Esophagus muscularis mucosa (tissue), 4 donors: ENCODE measurements around the gene OR1L6. TPM values are rescaled to one million over a fixed set of nuclear protein-coding genes. Genes with fewer than 3 reads are reported as not detected.

Source experiments
- DNase-seq: peaks from one replicate; pipeline ENCODE4 v3.0.0-alpha.2; 2017; ENCODE audit errors: extremely low spot score
- H3K27ac ChIP-seq, 4 donors: fragments of 200-600 bp; sonication (generic); replicated peaks in 1 of 4; 1 replicate in 3 of 4; 2 replicates in 1 of 4; pipeline ENCODE4 v1.5.1; 2016 to 2019; ENCODE audit warnings: mild to moderate bottlenecking in 1 of 4
- H3K27me3 ChIP-seq, 4 donors: fragments of 200-600 bp; sonication (generic); one replicate each; pipeline versions ENCODE4 v1.5.1 to v1.6.0; 2016 to 2019
- H3K36me3 ChIP-seq, 4 donors: fragments of 200-600 bp; sonication (generic); one replicate each; pipeline ENCODE4 v1.5.1; 2016 to 2019
- H3K4me1 ChIP-seq, 4 donors: fragments of 200-600 bp; sonication (generic); one replicate each; pipeline ENCODE4 v1.5.1; 2016 to 2019
- H3K4me3 ChIP-seq, 4 donors: fragments of 200-600 bp; sonication (generic); 1 replicate in 2 of 4; 2 replicates in 2 of 4; pipeline ENCODE4 v1.5.1; 2016 to 2019; ENCODE audit warnings: mild to moderate bottlenecking in 4 of 4, moderate library complexity in 1 of 4
- H3K9me3 ChIP-seq, 4 donors: fragments of 200-600 bp; sonication (generic); 1 replicate in 3 of 4; 2 replicates in 1 of 4; pipeline ENCODE4 v1.5.1; 2016 to 2019
- CTCF ChIP-seq, 3 experiments: fragments of 200-600 bp in 2 of 3; fragments of 450-650 bp in 1 of 3; sonication (generic) in 2 of 3; IDR thresholded peaks; one replicate each; pipeline ENCODE4 v1.5.1; 2017 to 2019; ENCODE audit warnings: antibody characterized with exemption in 3 of 3, mild to moderate bottlenecking in 2 of 3, moderate library complexity in 1 of 3
- EP300 ChIP-seq: sonication (generic); formaldehyde crosslinking; IDR thresholded peaks from one replicate; pipeline ENCODE4 v1.6.1; 2017; ENCODE audit warnings: antibody characterized with exemption
- POLR2A ChIP-seq: fragments of 450-650 bp; IDR thresholded peaks from one replicate; pipeline ENCODE4 v1.6.1; 2017; ENCODE audit warnings: antibody characterized with exemption, moderate library complexity, mild to moderate bottlenecking, low read depth
- POLR2AphosphoS5 ChIP-seq, 2 donors: sonication (generic); formaldehyde crosslinking; IDR thresholded peaks; one replicate each; pipeline ENCODE4 v1.6.1; 2017; ENCODE audit warnings: antibody characterized with exemption in 2 of 2
- WGBS: methylation state at CpG from one replicate; pipeline ENCODE4 v1.1.5; 2018; 5-methylcytosine and 5-hydroxymethylcytosine counted together
- intact Hi-C: fragments of 100-400 bp; cut with DNase I; formaldehyde crosslinking; loops from one replicate; pipeline ENCODE4 v1.15.1; 2023
- total RNA-seq, 4 donors: library from RNA; depleted of rRNA; stranded (reverse); fragments of >200 nt; gene quantifications; one replicate each; pipeline versions ENCODE4 v1.1.0 to v1.2.1, GENCODE V29; 2016

Gene OR1L6
- total RNA-seq, 4 donors from 2014 or later = not detected

DNA sequence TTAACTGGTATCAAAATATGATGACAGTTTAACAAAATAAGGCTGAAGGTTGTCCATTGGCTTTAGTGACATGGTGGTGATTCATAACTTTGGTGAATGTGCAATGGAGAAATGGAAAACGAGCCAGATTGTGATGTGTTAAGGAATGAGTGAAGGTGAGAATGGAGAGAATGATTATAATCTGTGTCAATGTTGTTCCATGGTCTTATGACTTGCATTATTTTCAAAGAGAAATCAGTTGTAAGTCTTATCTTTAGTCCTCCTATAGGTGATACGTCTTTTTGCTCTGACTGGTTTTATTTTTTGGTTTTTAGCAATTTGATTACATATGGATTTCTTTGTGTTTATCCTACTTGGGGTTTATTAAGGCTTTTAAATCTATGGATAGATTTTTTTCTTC is 12.7 kb downstream of the OR1L6 start:
- Histone ChIP-seq H3K4me3 (no peak overlapping the region), H3K27ac (no peak overlapping the region), H3K9me3 (peaks cover 0 to 21% (median 8%) of the 10 kb centered on the region in 4 donors), H3K27me3 (no peaks in the 10 kb centered on the region), H3K4me1 (no peaks in the 10 kb centered on the region), H3K36me3 (no peaks in the 10 kb centered on the region)
- intact Hi-C loops = no loop called here
- no peak for DNase-seq
- WGBS = 29% methylated on average over 2 of the region's 2 CpGs
- TF ChIP-seq POLR2AphosphoS5 (IDR thresholded peaks at IDR 0.05) = no peak
- TF ChIP-seq CTCF (IDR thresholded peaks at IDR 0.05) = no peak
- no peak for TF ChIP-seq POLR2A
- no peak for TF ChIP-seq EP300

DNA sequence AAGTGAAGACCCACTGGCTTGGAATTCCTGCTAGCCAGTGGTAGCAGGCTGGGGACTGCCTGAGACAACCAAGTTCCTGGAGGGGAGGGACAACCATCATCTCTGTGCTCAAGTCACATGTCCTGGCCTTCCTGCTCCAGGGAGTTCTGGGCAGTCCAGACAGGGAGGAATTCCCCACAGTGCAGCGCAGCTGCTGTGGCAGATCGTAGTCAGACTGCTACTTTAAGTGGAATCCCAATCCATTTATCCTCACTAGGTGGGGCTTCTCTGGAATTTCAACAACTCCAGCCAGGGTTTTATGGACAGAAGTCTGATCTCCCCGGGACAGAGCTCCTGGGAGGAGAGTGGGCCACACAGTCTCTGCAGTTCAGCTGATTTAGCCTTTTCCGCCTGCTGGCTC is 25.7 kb downstream of the OR1L6 start:
- TF ChIP-seq POLR2A (no peak), POLR2AphosphoS5 (IDR thresholded peaks at IDR 0.05) (no peak), CTCF (IDR thresholded peaks at IDR 0.05) (no peak), EP300 (no peak)

GRCh38 chr9:122777052-122777451 is 34.9 kb downstream of the OR1L6 start:
- TF ChIP-seq POLR2AphosphoS5 (IDR thresholded peaks at IDR 0.05) (no peak), EP300 (no peak), POLR2A (no peak), CTCF (IDR thresholded peaks at IDR 0.05) (no peak)
- H3K4me3 ChIP-seq = no peak overlapping the region
- 84% methylated on average over 8 of the region's 8 CpGs for WGBS
- no peak overlapping the region for H3K27ac ChIP-seq
- H3K9me3 ChIP-seq = peaks cover 0 to 12% (median 0%) of the 10 kb centered on the region in 4 donors
- no peaks in the 10 kb centered on the region for H3K27me3 ChIP-seq
- no peaks in the 10 kb centered on the region for H3K36me3 ChIP-seq
- DNase-seq = no peak
- intact Hi-C loops = no loop called here
- no peaks in the 10 kb centered on the region for H3K4me1 ChIP-seq

More for the DNA sequence above, 25.7 kb downstream of the OR1L6 start:
- Histone ChIP-seq H3K36me3 (no peaks in the 10 kb centered on the region), H3K4me1 (no peaks in the 10 kb centered on the region), H3K4me3 (no peak overlapping the region), H3K27me3 (no peaks in the 10 kb centered on the region), H3K9me3 (peaks cover 0 to 45% (median 23%) of the 10 kb centered on the region in 4 donors), H3K27ac (no peak overlapping the region)
- intact Hi-C loops = no loop called here
- no peak for DNase-seq
- WGBS = 81% methylated on average over 4 of the region's 4 CpGs

DNA sequence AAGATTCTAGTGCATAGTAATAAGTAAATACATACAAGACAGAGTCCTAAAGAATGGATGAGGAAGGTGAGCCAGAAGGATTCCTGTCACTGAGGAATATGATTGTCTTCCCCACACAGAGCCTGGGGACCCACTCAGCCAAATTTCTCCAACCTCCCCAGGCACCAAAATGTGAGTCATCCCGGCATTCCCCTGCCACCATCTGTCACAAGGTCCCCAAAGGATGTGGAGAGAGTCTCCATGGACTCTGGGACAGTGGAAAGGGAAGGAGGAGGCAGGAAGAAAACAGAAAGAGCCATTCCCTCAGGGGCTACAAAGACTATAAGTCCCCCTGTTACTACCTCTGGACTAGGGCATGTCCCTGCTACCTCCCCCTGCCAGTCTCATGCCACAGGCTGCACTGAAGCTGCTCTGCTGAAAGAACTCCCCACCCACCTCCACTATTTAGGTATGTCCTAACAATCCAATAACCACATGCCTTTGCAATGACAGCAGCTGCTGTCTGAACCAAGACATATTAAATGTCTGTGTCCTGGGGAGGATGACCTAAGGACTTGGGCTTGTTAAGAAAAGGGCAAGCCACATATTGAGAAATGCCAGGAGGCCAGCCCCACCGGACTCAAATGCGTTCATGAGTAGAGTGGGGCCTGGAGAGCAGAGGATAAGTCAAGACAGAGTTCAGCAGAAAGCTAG is 36.0 kb downstream of the OR1L6 start:
- Histone ChIP-seq H3K36me3 (no peaks in the 10 kb centered on the region), H3K4me1 (no peaks in the 10 kb centered on the region), H3K4me3 (no peak overlapping the region), H3K27ac (no peak overlapping the region), H3K9me3 (peaks cover 0 to 6% (median 0%) of the 10 kb centered on the region in 4 donors), H3K27me3 (no peaks in the 10 kb centered on the region)
- DNase-seq = no peak
- TF ChIP-seq EP300 = no peak
- TF ChIP-seq POLR2AphosphoS5 (IDR thresholded peaks at IDR 0.05) = no peak
- no peak for TF ChIP-seq POLR2A
- TF ChIP-seq CTCF (IDR thresholded peaks at IDR 0.05) = no peak
- intact Hi-C loops = no loop called here
- WGBS = 91% methylated on average over 3 of the region's 3 CpGs

DNA sequence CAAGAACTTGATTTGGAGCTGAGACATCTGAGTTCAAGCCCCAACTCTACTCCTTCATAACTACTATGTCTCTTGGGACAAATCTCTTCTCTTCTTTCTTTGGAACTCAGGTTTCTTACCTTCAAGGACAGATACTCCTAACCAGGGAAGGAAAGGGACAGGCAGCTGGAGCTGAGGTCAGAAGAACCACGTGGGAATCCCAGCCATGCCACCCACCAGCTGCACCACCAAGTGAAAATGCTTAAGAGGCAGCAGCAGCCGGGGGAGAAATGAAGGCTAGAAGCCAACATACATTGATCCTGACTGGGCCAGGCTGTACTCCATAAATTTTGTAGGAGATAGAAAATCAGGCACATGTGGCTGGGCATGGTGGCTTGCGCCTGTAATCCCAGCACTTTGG is 37.1 kb downstream of the OR1L6 start:
- no peak for DNase-seq
- TF ChIP-seq CTCF (IDR thresholded peaks at IDR 0.05) (no peak), EP300 (no peak), POLR2A (no peak), POLR2AphosphoS5 (IDR thresholded peaks at IDR 0.05) (no peak)
- no peaks in the 10 kb centered on the region for H3K4me1 ChIP-seq
- intact Hi-C loops = no loop called here
- H3K4me3 ChIP-seq = no peak overlapping the region
- H3K36me3 ChIP-seq = no peaks in the 10 kb centered on the region
- H3K27me3 ChIP-seq = no peaks in the 10 kb centered on the region
- 80% methylated on average over 3 of the region's 3 CpGs for WGBS
- H3K9me3 ChIP-seq = no peaks in the 10 kb centered on the region
- H3K27ac ChIP-seq = no peak overlapping the region
